ENCODE data around the gene NFIX. TPM values are rescaled to one million over a fixed set of nuclear protein-coding genes. Genes with fewer than 3 reads are reported as not detected.
A peak's percentile ranks its signal among the peaks of the same experiment; 100 is the strongest.

The NFIX gene
- total RNA-seq, 1 experiment from 2014 or later = 16.4 TPM

DNA sequence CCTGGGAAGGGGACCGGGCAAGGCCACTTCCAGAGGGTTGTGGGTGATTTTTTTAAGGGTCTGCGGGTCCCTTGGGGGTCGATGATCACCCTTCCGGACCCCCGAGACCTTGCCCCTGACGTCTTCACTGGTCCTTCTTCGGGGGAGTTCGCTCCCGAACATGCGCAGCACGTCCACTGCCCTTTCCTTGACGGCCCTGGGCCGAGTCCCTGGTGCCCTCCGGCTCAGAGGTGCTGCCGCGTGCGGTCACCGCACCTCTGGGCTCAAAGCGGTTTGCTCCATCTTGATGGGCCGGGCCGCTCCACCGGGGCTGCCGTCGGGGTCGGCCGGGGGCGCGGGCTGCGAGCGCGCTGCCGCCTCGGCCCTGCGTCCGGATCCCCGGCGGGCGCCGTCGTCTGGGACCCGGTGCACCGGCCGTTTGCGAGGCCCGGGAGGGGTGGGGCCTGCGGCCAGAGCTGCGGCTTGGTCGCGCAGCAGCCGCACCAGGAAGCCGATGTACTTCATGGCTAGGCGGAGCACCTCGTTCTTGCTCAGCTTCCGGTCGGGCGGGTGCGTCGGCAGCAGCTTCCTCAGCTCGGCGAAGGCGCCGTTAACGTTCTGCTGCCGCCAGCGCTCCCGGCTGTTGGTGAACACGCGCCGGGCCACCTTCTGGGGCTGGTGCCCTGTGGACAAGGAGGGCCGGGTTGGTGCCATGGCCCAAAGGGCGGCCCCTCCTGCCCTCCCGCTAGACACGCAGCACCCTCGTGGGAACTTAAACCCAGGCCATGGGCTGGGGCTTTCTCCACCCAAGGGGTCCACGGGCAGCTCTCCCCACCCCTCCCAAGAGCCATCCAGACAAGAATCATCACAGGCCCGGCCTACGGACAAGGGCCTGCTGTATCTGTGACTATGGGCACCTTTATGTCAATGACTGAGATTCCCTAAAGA is 104.1 kb downstream of the NFIX start:
- DNase-seq = peak; percentile 29
- Mint-ChIP-seq H3K36me3 (ENCODE audit: insufficient read depth, unreplicated experiment) (peaks cover 24% of the 10 kb centered on the region), H3K27ac (ENCODE audit: unreplicated experiment) (no peak overlapping the region), H3K4me1 (ENCODE audit: low read depth, unreplicated experiment) (no peaks in the 10 kb centered on the region), H3K4me3 (ENCODE audit: low read depth, unreplicated experiment) (peak overlapping the region; percentile 61), H3K9me3 (ENCODE audit: low read depth, unreplicated experiment) (no peaks in the 10 kb centered on the region), H3K27me3 (ENCODE audit: unreplicated experiment) (no peaks in the 10 kb centered on the region)
- CTCF ChIA-PET = no interaction called here
- intact Hi-C loops (cut with micrococcal nuclease; ENCODE audit: unreplicated experiment) = no loop called here
- TF ChIP-seq, protein P1, sequence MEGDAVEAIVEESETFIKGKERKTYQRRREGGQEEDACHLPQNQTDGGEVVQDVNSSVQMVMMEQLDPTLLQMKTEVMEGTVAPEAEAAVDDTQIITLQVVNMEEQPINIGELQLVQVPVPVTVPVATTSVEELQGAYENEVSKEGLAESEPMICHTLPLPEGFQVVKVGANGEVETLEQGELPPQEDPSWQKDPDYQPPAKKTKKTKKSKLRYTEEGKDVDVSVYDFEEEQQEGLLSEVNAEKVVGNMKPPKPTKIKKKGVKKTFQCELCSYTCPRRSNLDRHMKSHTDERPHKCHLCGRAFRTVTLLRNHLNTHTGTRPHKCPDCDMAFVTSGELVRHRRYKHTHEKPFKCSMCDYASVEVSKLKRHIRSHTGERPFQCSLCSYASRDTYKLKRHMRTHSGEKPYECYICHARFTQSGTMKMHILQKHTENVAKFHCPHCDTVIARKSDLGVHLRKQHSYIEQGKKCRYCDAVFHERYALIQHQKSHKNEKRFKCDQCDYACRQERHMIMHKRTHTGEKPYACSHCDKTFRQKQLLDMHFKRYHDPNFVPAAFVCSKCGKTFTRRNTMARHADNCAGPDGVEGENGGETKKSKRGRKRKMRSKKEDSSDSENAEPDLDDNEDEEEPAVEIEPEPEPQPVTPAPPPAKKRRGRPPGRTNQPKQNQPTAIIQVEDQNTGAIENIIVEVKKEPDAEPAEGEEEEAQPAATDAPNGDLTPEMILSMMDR (IDR thresholded peaks at IDR 0.05; ENCODE audit: unreplicated experiment) = no peak
- BruUV-seq (replicated peaks) = no TSS peak

DNA sequence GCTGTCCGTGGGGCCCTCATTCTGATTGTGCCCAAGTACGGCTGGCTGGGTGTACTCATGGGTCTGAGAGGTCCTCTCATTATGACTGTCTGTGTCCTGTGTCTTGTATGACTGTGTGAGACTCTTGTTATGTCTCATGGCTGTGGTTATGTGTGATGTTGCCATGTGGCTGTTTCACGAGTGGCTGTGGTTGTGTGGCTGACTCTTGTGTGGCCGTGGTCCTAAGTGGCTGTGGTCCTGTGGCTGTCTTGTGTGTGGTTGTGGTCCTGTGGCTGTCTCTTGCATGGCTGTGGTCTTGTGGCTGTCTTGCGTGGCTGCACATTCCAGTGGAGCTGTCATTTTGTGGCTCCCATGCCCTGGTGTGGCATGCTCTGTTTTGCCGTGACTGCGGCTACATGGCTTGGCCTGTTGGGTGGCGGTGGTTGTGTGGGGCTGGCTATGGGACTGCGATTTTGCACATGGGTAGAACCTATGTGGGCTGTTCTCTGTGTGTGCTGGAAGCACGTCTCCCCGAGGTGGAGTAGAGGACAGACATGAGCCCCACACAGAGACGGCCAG is 104.8 kb downstream of the NFIX start:
- Mint-ChIP-seq H3K9me3 (ENCODE audit: low read depth, unreplicated experiment) (no peaks in the 10 kb centered on the region), H3K27me3 (ENCODE audit: unreplicated experiment) (no peaks in the 10 kb centered on the region), H3K27ac (ENCODE audit: unreplicated experiment) (no peak overlapping the region), H3K4me3 (ENCODE audit: low read depth, unreplicated experiment) (no peak overlapping the region), H3K4me1 (ENCODE audit: low read depth, unreplicated experiment) (no peaks in the 10 kb centered on the region), H3K36me3 (ENCODE audit: insufficient read depth, unreplicated experiment) (peaks cover 24% of the 10 kb centered on the region)
- CTCF ChIA-PET = no interaction called here
- DNase-seq = no peak
- intact Hi-C loops (cut with micrococcal nuclease; ENCODE audit: unreplicated experiment) = loop anchor here (5.0 kb wide), 1 partner anchor 162 kb away; no protein-coding TSS in a partner anchor
- BruUV-seq (replicated peaks) = no TSS peak
- TF ChIP-seq, protein P1 (IDR thresholded peaks at IDR 0.05; ENCODE audit: unreplicated experiment) = no peak

DNA sequence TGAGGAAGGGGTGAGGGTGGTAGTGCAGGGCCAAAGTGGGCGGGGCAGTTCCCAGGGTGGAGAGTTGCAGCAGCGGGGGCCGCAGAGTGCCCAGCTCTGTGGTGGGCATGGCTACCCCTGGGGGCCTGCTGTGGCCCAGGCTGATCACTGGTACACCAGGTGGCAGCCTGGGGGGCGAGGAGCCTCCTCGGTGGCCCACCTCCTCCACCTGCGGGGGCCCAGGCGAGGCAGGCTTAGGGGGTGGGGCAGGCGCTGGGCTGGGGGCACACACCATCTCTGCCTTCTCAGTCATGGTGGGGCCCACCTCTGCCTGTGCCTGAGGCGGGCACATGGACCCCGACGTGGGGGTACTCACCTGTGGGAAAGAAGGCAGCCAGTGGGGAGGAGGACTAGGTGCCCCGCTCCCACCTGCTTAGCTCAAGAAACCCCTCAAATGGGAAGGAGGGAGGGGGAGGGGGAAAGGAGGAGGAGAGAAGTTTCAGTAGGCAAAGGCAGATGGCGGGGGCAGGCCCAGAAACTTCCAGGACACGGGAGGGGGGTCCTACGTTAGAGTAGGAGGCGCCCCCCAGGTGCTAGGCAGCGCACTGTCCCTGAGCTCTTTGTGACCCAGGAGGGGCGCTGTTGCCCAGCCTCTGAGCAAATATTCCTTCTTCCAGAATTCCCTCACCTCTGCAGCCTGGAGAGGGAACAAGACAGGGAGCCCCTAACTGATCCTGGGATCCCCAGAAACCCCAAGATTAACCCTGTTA is 105.7 kb downstream of the NFIX start:
- CTCF ChIA-PET = interaction anchor here (1.2 kb wide), 1 partner anchor 40 kb away, joined by 4 read pairs; no protein-coding TSS in a partner anchor
- TF ChIP-seq, protein P1 (IDR thresholded peaks at IDR 0.05; ENCODE audit: unreplicated experiment) = no peak
- no peak overlapping the region for H3K4me3 Mint-ChIP-seq (ENCODE audit: low read depth, unreplicated experiment)
- no TSS peak for BruUV-seq (replicated peaks)
- no peak for DNase-seq
- no peaks in the 10 kb centered on the region for H3K4me1 Mint-ChIP-seq (ENCODE audit: low read depth, unreplicated experiment)
- no peaks in the 10 kb centered on the region for H3K27me3 Mint-ChIP-seq (ENCODE audit: unreplicated experiment)
- no peak overlapping the region for H3K27ac Mint-ChIP-seq (ENCODE audit: unreplicated experiment)
- H3K36me3 Mint-ChIP-seq (ENCODE audit: insufficient read depth, unreplicated experiment) = peaks cover 20% of the 10 kb centered on the region
- intact Hi-C loops (cut with micrococcal nuclease; ENCODE audit: unreplicated experiment) = loop anchor here (5.0 kb wide), 1 partner anchor 161 kb away; no protein-coding TSS in a partner anchor
- H3K9me3 Mint-ChIP-seq (ENCODE audit: low read depth, unreplicated experiment) = no peaks in the 10 kb centered on the region
